NCI-H2196 (cell line): ENCODE data around the gene CRELD2.
A peak's percentile ranks its signal among the peaks of the same experiment; 100 is the strongest.

Source experiments
- DNase-seq: peaks from one replicate; lab custom pipeline; 2025; ENCODE audit not compliant: unreplicated experiment; lab: John Stamatoyannopoulos, UW

CRELD2 gene

DNA sequence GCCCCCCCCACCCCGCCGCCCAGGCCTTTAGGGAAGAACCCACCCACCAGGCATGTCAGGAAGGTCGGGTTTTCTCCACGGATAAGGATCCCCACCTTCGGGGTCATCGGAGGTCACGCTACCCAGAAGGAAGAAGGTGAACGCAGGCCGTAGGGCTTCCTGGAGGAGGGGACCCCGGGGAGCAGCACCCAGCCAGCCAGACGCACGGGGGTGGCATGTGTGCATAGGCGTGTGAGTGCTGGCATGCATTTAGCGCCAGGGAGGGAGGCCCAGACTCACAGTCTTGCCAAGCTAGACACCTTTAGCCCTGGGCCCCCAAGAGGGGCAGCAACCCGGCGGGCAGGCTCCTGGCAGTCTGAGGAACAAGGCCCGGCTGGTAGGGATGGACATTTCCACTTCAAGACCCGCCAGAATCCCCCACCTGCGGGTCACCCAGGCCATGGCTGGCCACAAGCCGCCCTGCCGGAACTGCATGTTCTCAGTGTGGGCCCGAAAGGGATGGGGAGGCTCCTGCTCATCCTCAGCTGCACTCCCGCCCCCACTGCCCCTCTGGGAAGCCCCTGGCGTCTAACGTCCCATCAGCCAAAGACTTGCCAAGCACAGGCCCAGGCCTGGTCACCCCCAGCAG, 25.5 kb downstream of the CRELD2 start:
- DNase-seq = no peak

DNA sequence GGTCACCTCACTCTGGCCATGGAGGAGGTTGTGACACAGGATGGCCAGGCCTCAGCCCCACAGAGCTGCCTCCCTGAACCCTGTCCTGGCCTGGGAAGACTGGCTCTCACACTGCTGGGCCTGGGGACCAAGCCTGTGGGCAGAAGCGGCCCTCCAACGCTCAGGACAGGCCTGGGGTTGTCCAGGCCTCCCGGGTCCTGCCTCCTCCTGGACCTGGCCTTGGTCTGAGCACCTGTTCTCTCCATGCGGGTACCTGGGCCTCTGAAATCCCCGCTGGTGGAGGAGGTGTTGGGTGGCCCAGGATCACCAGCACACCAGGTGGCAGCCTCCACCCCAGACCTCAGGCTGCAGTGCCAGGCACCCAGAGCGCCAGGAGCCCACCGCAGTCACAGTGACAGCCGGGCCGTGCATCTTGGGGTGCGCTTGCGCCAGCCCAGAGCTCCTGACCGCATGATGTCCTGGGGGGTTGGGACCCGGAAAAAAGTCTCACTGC, 26.0 kb downstream of the CRELD2 start:
- DNase-seq = no peak

DNA sequence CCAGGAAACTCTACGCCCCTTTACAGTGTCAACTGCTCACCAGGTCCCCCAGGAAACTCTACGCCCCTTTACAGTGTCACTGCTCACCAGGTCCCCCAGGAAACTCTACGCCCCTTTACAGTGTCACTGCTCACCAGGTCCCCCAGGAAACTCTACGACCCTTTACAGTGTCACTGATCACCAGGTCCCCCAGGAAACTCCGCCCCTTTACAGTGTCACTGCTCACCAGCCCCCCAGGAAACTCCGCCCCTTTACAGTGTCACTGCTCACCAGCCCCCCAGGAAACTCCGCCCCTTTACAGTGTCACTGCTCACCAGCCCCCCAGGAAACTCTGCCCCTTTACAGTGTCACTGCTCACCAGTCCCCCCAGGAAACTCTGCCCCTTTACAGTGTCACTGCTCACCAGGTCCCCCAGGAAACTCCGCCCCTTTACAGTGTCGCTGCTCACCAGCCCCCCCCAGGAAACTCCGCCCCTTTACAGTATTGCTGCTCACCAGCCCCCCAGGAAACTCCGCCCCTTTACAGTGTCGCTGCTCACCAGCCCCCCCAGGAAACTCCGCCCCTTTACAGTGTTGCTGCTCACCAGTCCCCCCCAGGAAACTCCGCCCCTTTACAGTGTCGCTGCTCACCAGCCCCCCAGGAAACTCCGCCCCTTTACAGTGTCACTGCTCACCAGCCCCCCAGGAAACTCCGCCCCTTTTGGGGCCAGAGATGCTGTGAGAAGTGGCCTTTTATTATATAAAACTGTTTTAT, 26.8 kb downstream of the CRELD2 start:
- DNase-seq = peak; percentile 85

DNA sequence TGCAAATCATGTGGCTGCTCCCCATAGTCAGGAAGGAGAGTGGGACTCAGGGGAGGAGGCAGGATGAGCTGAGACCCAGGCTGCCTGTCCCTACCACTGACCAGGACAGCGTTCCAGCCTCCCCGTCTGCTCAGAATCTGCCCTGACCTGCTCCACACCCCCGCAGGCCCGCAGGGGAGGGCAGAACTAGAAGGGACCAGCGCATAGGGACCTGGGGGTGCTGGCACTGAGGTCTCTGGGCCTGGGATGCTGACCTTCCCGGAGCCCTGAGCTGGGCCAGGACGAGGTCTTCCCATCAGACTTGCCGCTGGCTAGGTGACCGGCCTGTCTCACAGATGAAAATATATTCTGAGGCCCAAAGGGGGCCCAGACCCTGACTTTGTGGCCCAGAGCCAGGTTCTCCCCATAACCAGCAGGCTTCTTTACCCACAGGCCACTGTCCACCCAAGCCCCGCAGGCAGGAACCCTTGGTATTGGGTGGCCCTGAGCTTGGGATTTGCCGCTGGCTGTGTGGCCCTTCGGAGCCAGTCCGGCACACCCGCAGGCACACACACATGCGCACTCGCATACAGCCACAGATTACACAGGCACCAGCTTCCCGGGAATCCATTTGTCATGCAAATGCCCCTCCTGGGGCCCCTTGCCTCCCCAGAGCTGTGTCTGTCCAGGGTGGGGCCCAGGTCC, 28.3 kb downstream of the CRELD2 start:
- no peak for DNase-seq

DNA sequence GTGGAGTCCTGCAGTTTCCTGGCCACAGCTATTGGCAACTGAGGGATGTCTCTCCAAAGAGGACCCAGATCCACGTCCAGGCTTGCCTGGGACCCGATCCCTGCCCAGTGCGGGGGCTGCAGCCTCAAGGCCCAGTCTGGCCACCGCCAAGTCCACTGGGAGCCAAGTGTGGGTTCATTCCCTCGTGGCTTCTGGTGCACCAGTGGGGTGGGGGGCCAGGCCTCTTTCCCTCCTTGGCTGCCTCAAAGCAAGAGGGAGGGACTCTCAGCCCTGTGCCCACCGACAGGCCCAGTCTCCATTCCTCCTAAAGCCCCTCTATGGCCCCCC, 28.8 kb downstream of the CRELD2 start:
- DNase-seq = no peak

DNA sequence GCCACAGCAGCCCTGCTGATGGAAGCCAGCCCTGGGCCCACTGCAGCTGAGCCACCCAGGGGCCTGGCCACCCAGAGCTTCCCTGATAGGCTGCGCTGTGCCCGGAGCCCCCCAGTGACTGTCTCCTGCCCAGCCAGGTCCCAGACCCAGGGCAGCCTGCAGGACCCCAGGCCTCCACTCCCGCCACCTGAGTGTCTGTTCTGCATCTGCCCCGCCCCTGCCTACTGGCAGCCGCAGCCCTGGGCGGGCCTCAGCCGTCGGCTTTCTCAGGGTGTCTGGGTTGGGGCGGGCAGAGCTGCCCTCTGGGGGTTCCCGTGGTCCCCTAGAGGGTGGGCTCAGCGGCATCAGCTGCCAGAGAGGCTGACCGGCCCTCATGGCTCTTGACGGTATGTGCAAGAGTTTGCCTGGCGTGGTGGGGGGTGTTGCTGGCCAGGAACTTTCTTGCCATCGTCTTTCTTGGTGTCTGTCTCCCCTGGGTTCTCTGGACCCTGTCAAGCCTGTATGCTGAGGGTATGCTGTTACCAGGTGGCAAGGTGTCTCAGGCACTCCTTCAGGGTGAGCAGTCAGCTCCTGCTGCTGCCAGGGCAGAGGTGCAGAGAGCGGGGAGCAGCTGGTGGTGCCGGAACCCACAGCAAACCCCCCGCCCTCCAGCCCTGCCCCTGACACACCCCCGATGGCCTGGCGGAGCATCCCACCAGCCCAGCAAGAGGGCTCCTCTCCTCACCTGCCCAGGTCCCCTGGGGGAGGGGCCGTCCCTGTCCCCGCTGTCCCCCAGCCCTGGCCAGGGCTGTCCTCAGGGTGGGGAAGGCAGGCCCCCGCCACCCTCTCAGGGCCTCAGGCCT, 29.9 kb downstream of the CRELD2 start:
- no peak for DNase-seq

DNA sequence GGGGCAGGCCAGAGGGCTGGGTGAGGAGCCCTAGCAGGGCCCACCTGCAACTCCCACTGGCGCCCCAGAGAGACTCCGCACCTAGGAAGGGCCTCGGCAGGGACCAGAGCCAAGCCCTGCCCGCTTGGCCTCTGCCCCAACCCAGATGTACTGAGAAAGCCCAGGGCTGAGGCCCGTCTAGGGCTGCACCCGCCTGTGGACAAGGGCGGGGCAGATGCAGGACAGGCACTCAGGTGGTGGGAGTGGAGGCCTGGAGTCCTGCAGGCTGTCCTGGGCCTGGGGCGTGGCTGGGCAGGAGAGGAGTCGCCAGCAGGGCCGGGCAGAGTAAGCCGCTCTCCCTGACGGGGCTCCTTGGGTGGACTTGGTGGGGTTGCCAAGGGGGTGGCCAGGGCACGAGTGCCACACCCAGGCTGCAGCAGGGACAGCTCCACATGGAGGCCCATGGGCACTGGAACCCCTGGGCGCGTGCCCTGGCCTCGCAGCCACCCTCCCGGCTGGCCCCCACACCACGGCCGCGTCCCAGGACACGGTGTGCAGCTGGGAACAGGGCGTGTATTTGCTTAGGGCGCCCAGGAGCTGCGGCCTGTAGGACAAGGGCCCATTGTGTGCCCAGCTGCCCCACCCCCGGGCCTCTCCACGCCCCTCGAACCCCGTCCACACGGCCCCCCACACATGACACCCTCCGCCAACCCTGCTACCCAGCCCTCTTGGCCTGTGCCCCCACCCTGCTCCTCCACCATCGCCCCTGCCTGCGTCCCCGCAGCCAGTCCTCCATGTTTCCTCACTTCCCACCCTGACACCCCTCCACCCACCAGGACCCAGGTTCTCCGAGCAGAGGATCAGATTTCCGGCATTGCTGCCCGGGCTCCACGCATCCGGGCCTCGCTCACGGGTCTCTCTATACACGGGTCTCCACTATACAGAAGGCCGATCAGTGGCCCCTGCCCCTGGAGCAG, 30.8 kb downstream of the CRELD2 start:
- DNase-seq = peak; percentile 64

DNA sequence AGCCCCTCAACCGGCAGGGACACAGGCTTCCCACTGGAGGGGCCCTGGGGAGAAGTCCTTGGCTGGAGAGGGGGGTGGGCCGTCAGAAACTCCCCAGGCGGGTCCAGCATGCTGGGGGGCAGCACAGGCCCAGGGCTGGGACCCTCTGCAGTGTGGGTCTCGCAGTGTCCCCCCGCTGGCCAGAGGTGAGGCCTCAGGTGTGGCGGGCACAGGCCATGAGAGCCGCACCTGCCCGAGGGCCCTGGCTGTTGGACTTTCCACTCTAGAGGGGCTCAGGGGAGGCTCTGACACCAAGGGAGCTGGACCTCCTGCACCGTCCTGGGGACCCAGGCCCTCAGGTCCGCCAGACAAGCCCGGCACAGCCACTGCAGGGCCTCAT, 31.5 kb downstream of the CRELD2 start:
- no peak for DNase-seq

DNA sequence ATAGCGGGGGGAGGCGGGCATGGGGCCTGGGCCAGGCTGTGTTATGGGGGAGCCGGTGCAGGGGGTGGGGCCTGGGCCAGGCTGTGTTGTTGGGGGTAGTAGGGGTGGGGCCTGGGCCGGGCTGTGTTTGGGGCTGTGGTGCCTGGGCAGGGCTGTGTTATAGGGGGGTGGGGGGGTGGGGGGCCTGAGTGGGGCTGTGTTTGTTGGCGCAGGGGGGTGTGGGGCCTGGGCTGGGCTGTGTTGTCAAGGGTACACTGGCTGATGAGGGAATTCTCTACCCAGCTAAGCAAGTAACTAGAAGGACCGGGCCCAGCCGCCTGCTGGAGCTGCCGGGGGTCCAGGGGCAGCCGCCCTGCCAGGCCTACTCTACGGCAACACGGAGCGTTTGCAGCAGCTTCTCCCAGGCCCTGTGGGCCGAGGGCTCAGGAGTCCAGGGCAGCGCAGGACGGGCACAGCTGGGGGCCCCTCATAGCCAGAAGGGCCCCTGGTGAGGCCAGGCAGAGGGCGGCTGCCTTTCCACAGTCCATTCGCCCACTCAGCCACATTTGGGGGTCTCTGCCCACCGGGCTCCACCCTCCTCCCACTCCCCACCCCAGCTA, 32.1 kb downstream of the CRELD2 start:
- DNase-seq = no peak

DNA sequence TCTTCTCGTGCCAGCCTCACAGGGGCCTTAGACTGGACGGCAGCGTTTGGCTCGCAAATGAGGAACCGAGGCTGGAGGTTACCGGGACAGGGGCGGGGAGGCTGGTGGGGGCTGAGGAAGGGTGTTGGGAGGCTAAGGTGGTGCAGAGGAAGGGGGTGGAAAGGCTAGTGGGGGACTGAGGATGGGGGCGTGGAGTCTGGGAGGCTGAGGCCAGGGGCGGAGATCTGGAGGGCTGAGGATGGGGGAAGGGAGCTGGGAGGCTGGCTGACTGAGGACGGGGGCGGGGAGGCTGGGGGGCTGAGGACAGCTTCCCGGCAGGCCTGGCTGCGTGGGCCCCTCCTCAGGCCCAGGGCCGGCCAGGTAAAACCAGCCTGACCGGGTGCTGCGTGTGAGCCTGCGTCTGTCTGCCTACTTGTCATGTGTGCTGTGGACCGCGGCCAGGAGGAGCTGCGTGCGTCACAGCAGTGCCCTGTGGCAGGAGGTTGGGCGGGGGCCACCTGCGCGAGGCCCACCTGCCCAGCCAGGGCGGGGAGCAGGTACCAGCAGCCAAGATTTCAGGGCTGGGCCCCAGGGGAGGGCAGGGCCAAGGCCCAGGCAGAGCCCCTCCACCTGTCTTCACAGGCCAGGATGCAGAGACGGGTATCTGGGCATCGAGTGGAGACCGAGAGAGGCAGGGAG, 32.7 kb downstream of the CRELD2 start:
- DNase-seq = peak; percentile 79

DNA sequence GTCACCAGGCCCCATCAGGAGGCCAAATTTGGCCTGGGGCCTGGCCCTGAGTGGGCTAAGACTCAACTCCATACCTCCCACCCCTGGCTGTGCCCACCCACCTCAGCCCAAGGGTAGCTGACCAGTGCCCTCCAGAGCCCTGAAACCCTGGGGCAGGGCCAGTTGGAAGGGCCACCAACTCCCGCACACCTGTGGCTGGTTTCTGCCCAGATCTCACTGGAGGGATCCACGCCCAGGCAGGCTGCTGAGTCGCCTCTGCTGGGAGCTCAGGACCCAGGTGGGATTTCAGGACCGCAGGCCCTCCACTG, 33.2 kb downstream of the CRELD2 start:
- DNase-seq = no peak

DNA sequence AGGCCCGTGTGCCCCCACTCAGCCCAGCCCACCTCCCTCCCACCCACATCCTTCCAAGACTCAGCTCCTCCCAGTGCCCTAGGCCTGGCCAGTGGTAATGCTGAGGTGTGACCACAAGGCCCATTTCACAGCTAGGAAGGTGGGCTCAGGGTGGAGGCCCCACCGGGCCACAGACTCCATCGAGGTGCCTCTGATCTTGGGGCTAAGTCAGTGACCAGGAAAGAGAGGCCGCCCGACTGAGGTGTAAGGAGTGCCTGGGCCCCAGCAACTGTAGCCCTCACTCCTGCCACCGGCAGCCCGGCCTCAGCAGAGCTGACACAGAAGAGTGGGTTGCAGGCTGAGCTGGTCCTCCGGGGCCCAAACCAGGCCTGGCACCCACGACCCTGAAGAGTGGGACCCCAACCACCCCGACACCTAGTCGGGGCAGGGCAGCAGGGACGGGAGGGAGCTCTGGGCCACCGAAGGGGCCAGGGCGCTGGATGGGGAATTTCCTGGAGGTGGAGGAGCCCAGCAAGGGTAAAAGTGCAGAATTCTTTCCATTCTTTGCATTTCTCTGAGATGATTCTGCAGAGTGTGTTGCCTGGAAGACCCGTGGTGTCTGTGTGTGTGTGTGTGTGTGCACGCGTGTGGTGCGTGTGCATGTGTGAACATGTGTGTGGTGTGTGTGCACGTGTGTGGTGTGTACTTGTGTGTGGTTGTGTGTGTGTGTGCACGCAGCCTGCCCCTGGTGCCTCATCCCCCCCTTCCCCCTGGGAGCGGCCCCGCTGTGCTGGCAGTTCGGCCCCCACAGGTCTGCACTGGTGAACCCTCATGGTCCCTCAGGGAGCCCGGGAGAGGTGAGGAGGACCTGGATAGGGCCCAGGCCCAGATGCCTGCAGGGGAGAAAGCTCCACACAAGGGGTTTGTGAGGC, 33.8 kb downstream of the CRELD2 start:
- no peak for DNase-seq

DNA sequence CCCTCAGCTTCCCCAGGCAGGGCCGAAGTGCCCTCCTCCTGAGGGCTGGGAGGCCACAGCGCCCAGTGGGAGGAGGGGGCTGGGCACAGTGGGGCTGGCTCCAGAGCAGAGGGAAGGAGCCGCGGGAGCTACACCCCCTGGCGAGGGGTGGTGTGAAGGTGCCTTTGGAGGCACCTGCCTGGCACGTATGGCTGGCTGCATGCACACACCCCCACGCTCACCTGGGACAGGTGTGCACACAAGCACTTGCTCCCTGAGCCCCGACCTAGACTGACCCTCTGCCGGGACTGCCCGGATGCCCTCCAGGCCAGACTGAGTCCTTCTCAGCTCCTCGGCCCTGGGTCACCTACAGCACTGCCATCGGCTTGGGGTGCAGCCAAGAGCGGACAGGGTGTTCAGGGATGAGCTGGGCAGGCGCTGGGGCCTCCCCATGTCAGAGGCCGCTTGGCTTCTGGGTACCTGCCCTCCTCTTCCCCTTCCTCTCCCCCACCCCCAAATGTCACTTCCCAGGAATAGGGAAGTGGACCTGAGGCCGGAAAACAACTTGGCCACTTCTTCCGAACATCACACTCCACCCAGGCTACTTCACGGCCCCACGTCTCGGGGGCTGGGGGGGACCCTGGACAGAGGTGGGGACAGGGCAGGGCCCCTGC, 34.7 kb downstream of the CRELD2 start:
- DNase-seq = no peak

DNA sequence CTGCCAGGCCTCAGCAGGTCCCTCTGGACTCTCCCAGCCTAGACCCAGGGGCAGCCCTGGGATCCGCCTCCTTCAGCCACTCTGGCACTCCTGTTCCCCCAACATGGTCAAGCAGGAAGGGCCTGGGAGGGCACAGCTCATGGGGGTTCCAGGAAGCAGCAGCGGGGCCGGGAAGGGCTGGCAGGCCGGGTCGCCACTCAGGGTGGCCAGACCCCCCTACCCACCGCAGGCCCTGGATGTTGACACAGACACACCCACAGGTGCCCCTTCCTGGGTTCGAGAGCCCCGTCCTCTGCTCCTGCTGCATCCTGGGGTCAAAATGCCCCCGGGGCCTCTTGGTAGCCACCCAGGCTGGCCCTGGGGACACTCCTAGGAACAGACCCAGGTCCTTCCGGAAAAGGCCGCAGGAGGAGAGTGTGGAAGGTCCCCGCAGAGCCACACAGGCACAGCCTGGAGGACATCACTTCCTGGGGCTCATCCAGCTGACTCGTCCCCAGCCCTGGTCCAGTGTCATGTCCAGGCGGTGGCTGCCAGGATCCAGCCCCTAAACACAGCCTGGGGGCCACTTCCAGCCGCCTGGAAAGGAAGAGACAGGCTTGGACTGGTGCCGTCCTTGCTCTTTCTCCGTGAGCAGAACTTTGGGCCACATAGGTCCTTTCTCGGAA, 35.4 kb downstream of the CRELD2 start:
- DNase-seq = no peak

DNA sequence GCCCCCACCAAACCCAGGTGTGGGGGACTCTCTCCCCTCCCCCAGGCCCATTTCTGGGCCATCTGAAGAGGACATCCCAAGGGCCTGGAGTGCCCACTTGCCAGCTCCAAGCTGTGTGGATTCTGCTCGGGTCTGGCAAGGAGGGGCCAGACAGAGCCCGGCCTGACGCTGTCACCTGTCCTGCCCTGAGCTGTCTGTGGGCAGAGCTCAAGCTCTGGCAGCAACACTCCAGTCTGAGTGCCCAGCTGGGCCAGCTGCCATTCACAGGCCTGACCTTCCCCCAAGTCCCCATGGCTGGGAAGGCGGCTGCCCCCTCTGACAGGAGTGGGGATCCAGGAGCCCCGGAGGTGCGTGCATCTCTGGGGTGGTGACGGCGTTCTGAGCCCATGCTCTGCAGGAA, 35.9 kb downstream of the CRELD2 start:
- DNase-seq = no peak

DNA sequence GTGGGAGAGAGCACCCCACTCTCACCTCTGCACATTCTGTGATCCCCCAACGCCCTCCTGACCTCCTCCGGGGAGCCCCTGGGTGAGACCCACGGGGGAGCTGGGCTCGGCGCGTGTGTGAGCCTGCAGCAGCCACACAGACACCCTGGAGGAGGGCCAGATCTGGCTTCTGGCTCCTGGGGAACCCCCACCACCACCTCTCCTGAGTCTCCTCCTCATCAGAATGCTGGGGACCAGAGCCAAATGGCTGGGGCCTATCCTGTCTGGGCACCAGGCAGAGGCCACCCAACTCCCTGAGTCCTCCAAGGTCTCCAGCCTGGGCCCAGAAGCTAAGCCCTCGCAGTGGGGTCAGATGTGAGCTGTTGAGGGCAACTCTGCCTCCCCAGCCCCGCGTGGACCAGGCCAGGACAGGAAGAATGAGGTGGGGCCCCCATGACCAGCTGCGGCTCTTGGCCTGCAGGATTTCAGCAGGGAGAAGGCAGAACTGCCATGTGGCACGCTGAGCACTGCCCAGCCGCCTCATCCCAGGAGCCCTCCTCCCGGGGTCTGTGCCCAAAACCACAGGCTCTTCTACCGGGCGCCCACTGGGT, 36.7 kb downstream of the CRELD2 start:
- DNase-seq = no peak
